GM10248 (cell line): ENCODE data around the gene MOB1B.
A peak's percentile ranks its signal among the peaks of the same experiment; 100 is the strongest.

Experiments
- CTCF ChIA-PET: fragments of 300-600 bp; sonication (Branson Sonifier 250); formaldehyde crosslinking; extraction: SDS; loops from one replicate; lab custom pipeline; 2021; ENCODE audit warnings: antibody characterized with exemption; lab: Yijun Ruan, JAX
- POLR2A ChIA-PET: fragments of 350-650 bp; sonication (Branson Sonifier 250); formaldehyde crosslinking; extraction: SDS; loops from one replicate; lab custom pipeline; 2020; ENCODE audit warnings: antibody characterized with exemption; lab: Yijun Ruan, JAX
- DNase-seq: peaks from one replicate; pipeline ENCODE4 v3.0.0; 2012; ENCODE audit errors: extremely low spot score
- CTCF ChIP-seq: IDR thresholded peaks from 2 replicates; pipeline ENCODE4 v1.5.1; 2012; ENCODE audit warnings: mild to moderate bottlenecking, low read depth; ENCODE audit errors: extremely low read depth, missing control alignments, control extremely low read depth

The MOB1B gene

DNA sequence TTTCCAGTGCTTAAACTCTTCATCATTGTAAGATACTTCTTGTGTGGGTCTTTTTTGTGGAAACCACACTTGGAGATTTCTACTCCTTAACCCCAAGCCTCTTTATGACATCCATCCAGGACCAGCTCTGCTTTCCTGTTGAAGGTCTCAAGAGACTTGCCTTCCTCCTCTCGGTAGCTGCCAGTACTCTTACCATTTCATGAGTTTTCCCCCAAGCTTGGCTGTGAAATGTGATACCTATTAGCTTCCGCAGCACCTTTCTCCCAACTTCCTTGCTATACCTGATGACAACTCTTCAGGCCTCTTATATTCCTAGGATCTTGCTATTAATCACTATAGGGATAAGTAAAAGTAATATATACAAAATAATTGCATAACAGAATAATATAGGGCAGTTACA lies 89.4 kb downstream of the MOB1B start:
- TF ChIP-seq CTCF, result no peak
- DNase-seq, result no peak
- ChIA-PET CTCF (interaction anchor here (2.8 kb wide), 1 partner anchor 18 kb away, joined by 10 read pairs; no protein-coding TSS in a partner anchor), POLR2A (no interaction called here)

DNA sequence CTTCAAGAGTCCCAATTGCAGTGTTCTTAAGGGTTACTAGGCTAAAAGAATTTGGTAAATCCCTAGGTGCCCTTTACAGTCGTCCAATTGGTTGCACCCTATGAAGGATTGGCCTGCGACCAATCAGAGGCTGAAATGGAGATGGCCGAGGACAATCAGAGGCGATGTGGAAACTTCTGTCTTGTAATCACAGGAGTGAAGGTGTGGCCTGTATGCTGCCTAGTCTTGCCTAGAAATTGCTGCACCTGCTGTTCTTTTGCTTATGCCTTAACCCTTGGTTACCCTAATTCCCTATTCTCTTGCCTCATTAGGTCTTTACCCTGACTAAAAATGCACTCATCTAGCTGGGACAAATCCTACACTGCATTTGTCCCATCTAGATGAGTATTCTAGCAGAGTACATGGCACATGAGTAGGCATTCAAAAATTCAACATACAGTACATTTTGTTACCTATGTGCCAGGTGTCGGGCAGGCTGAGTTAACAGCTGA lies 90.3 kb downstream of the MOB1B start:
- ChIA-PET CTCF (interaction anchor here (6.1 kb wide), 1 partner anchor 15 kb away, joined by 73 read pairs; no protein-coding TSS in a partner anchor), POLR2A (no interaction called here)
- no peak for DNase-seq
- no peak for TF ChIP-seq CTCF

DNA sequence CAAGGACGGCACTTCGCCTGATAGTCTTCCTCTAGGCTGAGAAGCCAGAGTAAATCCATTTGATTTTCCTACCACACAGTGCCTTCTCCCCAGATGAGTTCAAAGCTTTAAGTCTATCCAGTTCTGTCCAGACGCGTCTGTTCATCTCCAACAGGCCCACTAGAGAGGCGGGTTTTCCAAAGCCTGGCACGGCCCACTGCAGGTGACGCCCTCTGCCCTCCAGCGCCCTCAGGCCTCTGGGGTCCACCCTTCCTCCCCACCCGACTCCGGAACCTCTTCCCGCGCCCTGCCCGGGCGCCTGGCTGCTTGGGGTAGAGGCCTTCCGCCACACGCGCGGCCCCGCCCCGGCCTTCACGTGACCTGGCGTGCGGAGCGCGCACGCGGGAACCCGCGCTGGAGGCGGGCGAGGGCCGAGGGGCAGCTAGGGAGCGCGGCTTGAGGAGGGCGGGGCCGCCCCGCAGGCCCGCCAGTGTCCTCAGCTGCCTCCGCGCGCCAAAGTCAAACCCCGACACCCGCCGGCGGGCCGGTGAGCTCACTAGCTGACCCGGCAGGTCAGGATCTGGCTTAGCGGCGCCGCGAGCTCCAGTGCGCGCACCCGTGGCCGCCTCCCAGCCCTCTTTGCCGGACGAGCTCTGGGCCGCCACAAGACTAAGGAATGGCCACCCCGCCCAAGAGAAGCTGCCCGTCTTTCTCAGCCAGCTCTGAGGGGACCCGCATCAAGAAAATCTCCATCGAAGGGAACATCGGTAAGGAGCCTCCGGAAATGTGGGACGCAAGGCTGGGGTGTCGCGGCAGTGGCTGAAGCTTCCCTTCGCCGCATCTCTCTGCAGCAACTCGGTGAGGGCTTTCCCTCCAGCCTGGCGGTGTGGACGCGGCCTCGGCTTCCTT lies 91.3 kb downstream of the MOB1B start, which contains the start of gene DCK:
TSS of gene DCK (plus strand) at position 469 of the 888 bp plus-strand sequence. CDS start at position 656, 187 bp downstream.
- CTCF ChIA-PET, result interaction anchor here (0.7 to 6.1 kb wide), 5 partner anchors 14 to 355 kb away, joined by 3 to 73 read pairs (median 3); no protein-coding TSS in a partner anchor
- POLR2A ChIA-PET, result interaction anchor here (0.6 to 1.1 kb wide), 3 partner anchors 11 to 155 kb away, joined by 3 to 8 read pairs (median 4); no protein-coding TSS in a partner anchor
- DNase-seq, result peak; percentile 94
- no peak for TF ChIP-seq CTCF

- POLR2A ChIA-PET, result interaction anchor here (1.1 kb wide), 1 partner anchor 10 kb away, joined by 8 read pairs; no protein-coding TSS in a partner anchor
Observed at GRCh38 chr4:70994069-70994366, 91.8 kb downstream of the MOB1B start.

DNA sequence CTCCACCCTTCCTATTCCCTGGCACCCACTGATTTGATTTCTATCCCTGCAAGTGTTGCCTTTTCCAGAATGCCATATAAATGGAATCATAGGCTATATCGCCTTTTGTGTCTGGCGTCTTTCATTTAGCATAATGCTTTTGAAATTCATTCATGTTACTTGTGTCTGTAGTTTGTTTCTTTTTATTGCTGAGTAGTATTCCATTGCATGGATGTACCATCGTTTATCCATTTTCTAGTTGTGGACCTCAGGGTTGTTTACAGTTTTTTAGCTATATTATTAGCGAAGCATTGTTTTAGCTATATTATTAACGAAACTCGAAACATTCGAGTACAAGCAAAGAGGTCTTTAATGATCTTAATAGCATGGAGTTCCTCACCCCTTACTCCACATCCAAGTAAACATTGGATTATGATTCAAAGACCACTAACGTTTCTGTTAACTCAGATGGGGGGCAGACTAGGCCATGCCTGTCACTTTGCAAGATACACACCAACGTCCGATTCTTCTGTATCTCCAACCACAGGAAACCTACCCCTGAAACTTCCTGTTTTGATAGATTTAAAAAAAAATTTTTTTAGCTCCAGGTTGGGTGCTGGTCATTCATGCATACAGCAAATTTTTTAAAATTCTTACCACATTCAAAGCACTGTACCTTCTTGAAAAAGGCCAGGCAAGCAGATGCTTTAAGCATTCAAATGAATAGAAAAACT lies 92.4 kb downstream of the MOB1B start:
- CTCF ChIA-PET, result interaction anchor here (1.0 to 6.1 kb wide), 4 partner anchors 13 to 356 kb away, joined by 3 to 73 read pairs (median 4); no protein-coding TSS in a partner anchor
- no peak for TF ChIP-seq CTCF
- POLR2A ChIA-PET, result interaction anchor here (0.6 kb wide), 1 partner anchor 15 kb away, joined by 3 read pairs; no protein-coding TSS in a partner anchor
- DNase-seq, result peak; percentile 34

More at GRCh38 chr4:70994069-70994366, 91.8 kb downstream of the MOB1B start:
- TF ChIP-seq CTCF, result no peak
- no peak for DNase-seq
- CTCF ChIA-PET, result interaction anchor here (0.7 to 6.1 kb wide), 6 partner anchors 13 to 356 kb away, joined by 3 to 73 read pairs (median 3); no protein-coding TSS in a partner anchor

- no peak for TF ChIP-seq CTCF
- DNase-seq, result no peak
- CTCF ChIA-PET, result interaction anchor here (0.9 to 6.1 kb wide), 6 partner anchors 11 to 309 kb away, joined by 3 to 73 read pairs (median 6); partner anchors contain the start of gene GRSF1
- POLR2A ChIA-PET, result interaction anchor here (0.6 kb wide), 1 partner anchor 283 kb away, joined by 3 read pairs; no protein-coding TSS in a partner anchor
Observed at GRCh38 chr4:70996018-70996360, 93.8 kb downstream of the MOB1B start.
